HCT116 (cell line): Measurements from ENCODE around the gene PCDH9. TPM values are rescaled to one million over a fixed set of nuclear protein-coding genes. Genes with fewer than 3 reads are reported as not detected.

ENCODE experiments used
- ATAC-seq: fragments of 200-7000 bp; cut with Tn5 transposase; 2 replicates; pipeline ENCODE4 v1.9.1; 2020; ENCODE audit warnings: mild to moderate bottlenecking, moderate library complexity
- BruUV-seq: library from RNA; stranded (reverse); fragments of 400-500 nt; replicated peaks from 2 replicates; lab custom pipeline; 2021; lab: Mats Ljungman, UMichigan
- CTCF ChIA-PET: fragments of 300-600 bp; sonication (Branson Sonifier 250); formaldehyde crosslinking; loops from one replicate; lab custom pipeline; 2021; ENCODE audit warnings: antibody characterized with exemption; lab: Charles Lee
- POLR2A ChIA-PET: fragments of 300-600, 350-600 bp; sonication (Branson Sonifier 250); formaldehyde crosslinking; loops from one replicate; lab custom pipeline; 2021; ENCODE audit warnings: antibody characterized with exemption; lab: Charles Lee
- RAD21 ChIA-PET, 2 experiments: fragments of 300-600 bp; sonication (Branson Sonifier 250); formaldehyde crosslinking; loops; one replicate each; lab custom pipeline; 2023; ENCODE audit warnings: low total read pairs in 2 of 2; ENCODE audit not compliant: uncharacterized antibody in 2 of 2, unreplicated experiment in 2 of 2, low non-redundant PET in 1 of 2; lab: Charles Lee
- DNase-seq: peaks from one replicate; pipeline ENCODE4 v3.0.0-alpha.2; 2010; ENCODE audit warnings: low read depth, low spot score
- H2AFZ ChIP-seq: fragments of 200-600 bp; shearing (Covaris generic), sonication (generic); 2 replicates; pipeline ENCODE4 v1.6.1; 2017; ENCODE audit warnings: low read depth, mixed run types, mixed read lengths, antibody characterized with exemption, low read length; ENCODE audit not compliant: poor library complexity, severe bottlenecking
- H3K27ac ChIP-seq: 2 replicates; pipeline ENCODE4 v1.5.1; 2012; ENCODE audit warnings: low read depth, low read length
- H3K27me3 ChIP-seq: fragments of 200-600 bp; sonication (generic); 2 replicates; pipeline ENCODE4 v1.6.1; 2016; ENCODE audit warnings: mixed run types, low read length, mixed read lengths; ENCODE audit not compliant: insufficient read depth
- H3K36me3 ChIP-seq, 2 experiments: fragments of 200-500 bp in 1 of 2; fragments of 200-600 bp in 1 of 2; sonication (Bioruptor generic) in 1 of 2; sonication (generic) in 1 of 2; 2 replicates each; pipeline versions ENCODE4 v1.5.1 to v1.6.1; 2014 to 2016; ENCODE audit warnings: low read length in 2 of 2, inconsistent platforms in 1 of 2, mixed read lengths in 1 of 2, mixed run types in 1 of 2; ENCODE audit not compliant: insufficient read depth in 2 of 2, control insufficient read depth in 1 of 2
- H3K4me1 ChIP-seq, 2 experiments: fragments of 200-600 bp in 1 of 2; sonication (generic) in 1 of 2; 2 replicates each; pipeline versions ENCODE4 v1.5.1 to v1.6.1; 2012 to 2017; ENCODE audit warnings: low read length in 2 of 2, inconsistent platforms in 1 of 2, mild to moderate bottlenecking in 1 of 2, mixed read lengths in 1 of 2, mixed run types in 1 of 2, moderate library complexity in 1 of 2; ENCODE audit not compliant: insufficient read depth in 2 of 2, control insufficient read depth in 1 of 2
- H3K4me2 ChIP-seq: fragments of 200-600 bp; sonication (generic); 2 replicates; pipeline ENCODE4 v1.6.1; 2017; ENCODE audit warnings: mixed run types, low read length, mixed read lengths
- H3K4me3 ChIP-seq, 2 experiments: fragments of 200-600 bp in 1 of 2; sonication (generic) in 1 of 2; replicated peaks in 1 of 2; 2 replicates each; pipeline ENCODE4 v1.5.1; 2011 to 2016; ENCODE audit warnings: low read length in 2 of 2, control low read depth in 1 of 2, low read depth in 1 of 2, mild to moderate bottlenecking in 1 of 2, mixed read lengths in 1 of 2, mixed run types in 1 of 2
- H3K79me2 ChIP-seq: fragments of 200-600 bp; sonication (generic); 2 replicates; pipeline ENCODE4 v1.6.1; 2017; ENCODE audit warnings: mild to moderate bottlenecking, mixed run types, low read length, moderate library complexity, mixed read lengths; ENCODE audit not compliant: insufficient read depth
- H3K9ac ChIP-seq: fragments of 200-600 bp; sonication (generic); 2 replicates; pipeline ENCODE4 v1.6.1; 2016; ENCODE audit warnings: low read length, mixed read lengths
- H3K9me2 ChIP-seq: fragments of 200-600 bp; sonication (generic), shearing (Covaris generic); 2 replicates; pipeline ENCODE4 v1.6.1; 2017; ENCODE audit warnings: mixed run types, mild to moderate bottlenecking, moderate library complexity; ENCODE audit not compliant: insufficient read depth
- H3K9me3 ChIP-seq, 2 experiments: fragments of 200-500 bp in 1 of 2; fragments of 200-600 bp in 1 of 2; sonication (Bioruptor generic) in 1 of 2; sonication (generic) in 1 of 2; 2 replicates each; pipeline ENCODE4 v1.6.1; 2014 to 2017; ENCODE audit warnings: low read length in 2 of 2, mixed read lengths in 2 of 2, inconsistent platforms in 1 of 2, low read depth in 1 of 2, mild to moderate bottlenecking in 1 of 2, mixed run types in 1 of 2, moderate library complexity in 1 of 2; ENCODE audit not compliant: control insufficient read depth in 1 of 2, insufficient read depth in 1 of 2
- H4K20me1 ChIP-seq: fragments of 200-600 bp; sonication (generic), shearing (Covaris generic); 2 replicates; pipeline ENCODE4 v1.6.1; 2017; ENCODE audit warnings: mixed run types, mild to moderate bottlenecking, moderate library complexity; ENCODE audit not compliant: insufficient read depth
- ATF3 ChIP-seq: IDR thresholded peaks from 2 replicates; pipeline ENCODE4 v1.6.1; 2012
- EGR1 ChIP-seq: IDR thresholded peaks from 2 replicates; pipeline ENCODE4 v1.6.1; 2012; ENCODE audit warnings: low read depth
- EZH2 ChIP-seq: fragments of 200-600 bp; sonication (generic); IDR thresholded peaks from 2 replicates; pipeline ENCODE4 v1.6.1; 2017; ENCODE audit warnings: antibody characterized with exemption, mixed run types
- EZH2phosphoT487 ChIP-seq: fragments of 200-600 bp; IDR thresholded peaks from 2 replicates; pipeline ENCODE4 v1.6.1; 2018; ENCODE audit warnings: antibody characterized with exemption, borderline replicate concordance
- JUND ChIP-seq: IDR thresholded peaks from 2 replicates; pipeline ENCODE4 v1.6.1; 2012
- POLR2A ChIP-seq: IDR thresholded peaks from 2 replicates; pipeline ENCODE4 v1.7.0; 2011; ENCODE audit warnings: borderline replicate concordance; ENCODE audit not compliant: insufficient read depth, insufficient read length; ENCODE audit errors: extremely low read depth
- POLR2AphosphoS5 ChIP-seq: IDR thresholded peaks from 2 replicates; pipeline ENCODE4 v1.6.1; 2011; ENCODE audit warnings: mild to moderate bottlenecking, low read depth, low read length, moderate library complexity
- RAD21 ChIP-seq: IDR thresholded peaks from 2 replicates; pipeline ENCODE4 v1.6.1; 2012; ENCODE audit warnings: low read depth, mild to moderate bottlenecking
- SIN3A ChIP-seq: IDR thresholded peaks from 2 replicates; pipeline ENCODE4 v1.6.1; 2012; ENCODE audit warnings: low read depth
- SP1 ChIP-seq: IDR thresholded peaks from 2 replicates; pipeline ENCODE4 v1.6.1; 2012; ENCODE audit warnings: low read depth
- SRF ChIP-seq: IDR thresholded peaks from 2 replicates; pipeline ENCODE4 v1.6.1; 2012; ENCODE audit warnings: low read depth
- TCF7L2 ChIP-seq: IDR thresholded peaks from 2 replicates; pipeline ENCODE4 v1.7.0; 2011; ENCODE audit warnings: borderline replicate concordance, inconsistent platforms; ENCODE audit not compliant: insufficient read depth, insufficient read length; ENCODE audit errors: extremely low read depth
- ZNF274 ChIP-seq: fragments of 200-500 bp; sonication (Bioruptor generic); IDR thresholded peaks from 2 replicates; pipeline ENCODE4 v1.6.1; 2014; ENCODE audit warnings: mild to moderate bottlenecking, low read depth, low read length, inconsistent platforms
- intact Hi-C: fragments of 100-400 bp; cut with micrococcal nuclease; formaldehyde crosslinking; loops from 2 replicates; pipeline ENCODE4 v1.10.0; 2022
- total RNA-seq: library from RNA; stranded (reverse); gene quantifications from one replicate; pipeline ENCODE4 v1.2.1, GENCODE V29; 2021; ENCODE audit not compliant: unreplicated experiment
- TF ChIP-seq, protein P1 (sequence below): IDR thresholded peaks from 2 replicates; pipeline ENCODE4 v1.6.1; 2012; ENCODE audit warnings: low read depth
- TF ChIP-seq, protein P2 (sequence below), 3 experiments: fragments of 200-600 bp in 1 of 3; sonication (generic) in 1 of 3; IDR thresholded peaks in 2 of 3; conservative IDR thresholded peaks in 1 of 3; 2 replicates each; pipeline ENCODE4 v1.5.1; 2012 to 2017; ENCODE audit warnings: low read depth in 2 of 3, low read length in 2 of 3, antibody characterized with exemption in 1 of 3, borderline replicate concordance in 1 of 3, control low read depth in 1 of 3, mild to moderate bottlenecking in 1 of 3, mixed read lengths in 1 of 3, mixed run types in 1 of 3, moderate library complexity in 1 of 3; ENCODE audit not compliant: insufficient read depth in 1 of 3

The PCDH9 gene
- total RNA-seq, 1 experiment from 2014 or later = 0.02 TPM

DNA sequence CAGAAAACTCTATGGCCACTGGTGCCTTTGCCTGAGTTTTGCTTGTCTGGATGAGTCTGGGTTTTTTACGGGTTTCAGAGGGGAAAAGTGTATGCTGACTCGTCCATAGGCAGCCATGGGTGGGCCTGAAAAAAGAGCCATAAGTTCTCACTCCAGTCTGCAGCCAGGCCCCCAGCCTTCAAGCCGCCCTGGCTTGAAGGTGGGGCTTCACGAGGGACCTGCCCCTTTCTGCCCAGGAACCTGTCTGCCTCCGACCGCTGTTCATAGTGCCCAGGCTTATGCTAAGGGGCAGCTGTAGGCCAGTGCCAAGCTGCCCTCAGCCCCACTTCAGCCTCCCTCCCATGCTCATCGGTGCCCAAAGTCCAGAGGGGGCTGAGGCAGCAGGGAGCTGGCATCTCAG is 385.2 kb downstream of the PCDH9 start:
- H3K27ac ChIP-seq = no peak overlapping the region
- H3K4me3 ChIP-seq = no peak overlapping the region
- POLR2A ChIA-PET = no interaction called here
- H3K79me2 ChIP-seq = no peaks in the 10 kb centered on the region
- no TSS peak for BruUV-seq
- ATAC-seq (no peak), DNase-seq (no peak)
- RAD21 ChIA-PET = no interaction called here
- no peak overlapping the region for H2AFZ ChIP-seq
- H3K27me3 ChIP-seq = no peaks in the 10 kb centered on the region
- no peaks in the 10 kb centered on the region for H3K9me2 ChIP-seq
- H3K4me2 ChIP-seq = no peak overlapping the region
- CTCF ChIA-PET = no interaction called here
- no peaks in the 10 kb centered on the region for H3K9me3 ChIP-seq
- TF ChIP-seq EGR1 (no peak), EZH2 (no peak)
- TF ChIP-seq, protein P1, sequence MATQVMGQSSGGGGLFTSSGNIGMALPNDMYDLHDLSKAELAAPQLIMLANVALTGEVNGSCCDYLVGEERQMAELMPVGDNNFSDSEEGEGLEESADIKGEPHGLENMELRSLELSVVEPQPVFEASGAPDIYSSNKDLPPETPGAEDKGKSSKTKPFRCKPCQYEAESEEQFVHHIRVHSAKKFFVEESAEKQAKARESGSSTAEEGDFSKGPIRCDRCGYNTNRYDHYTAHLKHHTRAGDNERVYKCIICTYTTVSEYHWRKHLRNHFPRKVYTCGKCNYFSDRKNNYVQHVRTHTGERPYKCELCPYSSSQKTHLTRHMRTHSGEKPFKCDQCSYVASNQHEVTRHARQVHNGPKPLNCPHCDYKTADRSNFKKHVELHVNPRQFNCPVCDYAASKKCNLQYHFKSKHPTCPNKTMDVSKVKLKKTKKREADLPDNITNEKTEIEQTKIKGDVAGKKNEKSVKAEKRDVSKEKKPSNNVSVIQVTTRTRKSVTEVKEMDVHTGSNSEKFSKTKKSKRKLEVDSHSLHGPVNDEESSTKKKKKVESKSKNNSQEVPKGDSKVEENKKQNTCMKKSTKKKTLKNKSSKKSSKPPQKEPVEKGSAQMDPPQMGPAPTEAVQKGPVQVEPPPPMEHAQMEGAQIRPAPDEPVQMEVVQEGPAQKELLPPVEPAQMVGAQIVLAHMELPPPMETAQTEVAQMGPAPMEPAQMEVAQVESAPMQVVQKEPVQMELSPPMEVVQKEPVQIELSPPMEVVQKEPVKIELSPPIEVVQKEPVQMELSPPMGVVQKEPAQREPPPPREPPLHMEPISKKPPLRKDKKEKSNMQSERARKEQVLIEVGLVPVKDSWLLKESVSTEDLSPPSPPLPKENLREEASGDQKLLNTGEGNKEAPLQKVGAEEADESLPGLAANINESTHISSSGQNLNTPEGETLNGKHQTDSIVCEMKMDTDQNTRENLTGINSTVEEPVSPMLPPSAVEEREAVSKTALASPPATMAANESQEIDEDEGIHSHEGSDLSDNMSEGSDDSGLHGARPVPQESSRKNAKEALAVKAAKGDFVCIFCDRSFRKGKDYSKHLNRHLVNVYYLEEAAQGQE = no peak
- no peak overlapping the region for H3K9ac ChIP-seq
- intact Hi-C loops = no loop called here
- no peaks in the 10 kb centered on the region; the same call in 1 of the 2 replicates for H4K20me1 ChIP-seq
- no peaks in the 10 kb centered on the region for H3K36me3 ChIP-seq
- no peaks in the 10 kb centered on the region for H3K4me1 ChIP-seq

GRCh38 chr13:66842766-66843165 is 387.4 kb downstream of the PCDH9 start:
- intact Hi-C loops = no loop called here
- ATAC-seq = no peak

More at GRCh38 chr13:66842766-66843165, 387.4 kb downstream of the PCDH9 start:
- Histone ChIP-seq H3K9me3 (no peaks in the 10 kb centered on the region), H3K4me2 (no peak overlapping the region), H3K27me3 (no peaks in the 10 kb centered on the region), H3K9ac (no peak overlapping the region), H3K9me2 (no peaks in the 10 kb centered on the region), H3K36me3 (no peaks in the 10 kb centered on the region), H3K79me2 (no peaks in the 10 kb centered on the region), H2AFZ (no peak overlapping the region), H3K4me1 (no peaks in the 10 kb centered on the region), H3K27ac (no peak overlapping the region), H4K20me1 (no peaks in the 10 kb centered on the region; the same call in 1 of the 2 replicates), H3K4me3 (no peak overlapping the region)
- POLR2A ChIA-PET = no interaction called here
- CTCF ChIA-PET = no interaction called here
- RAD21 ChIA-PET = no interaction called here
- no TSS peak for BruUV-seq
- TF ChIP-seq SRF = no peak
- no peak for TF ChIP-seq SP1
- TF ChIP-seq POLR2A = no peak
- no peak for TF ChIP-seq SIN3A
- TF ChIP-seq ZNF274 = no peak
- TF ChIP-seq RAD21 = no peak
- no peak for TF ChIP-seq EZH2phosphoT487
- no peak for TF ChIP-seq POLR2AphosphoS5
- TF ChIP-seq, protein P2, sequence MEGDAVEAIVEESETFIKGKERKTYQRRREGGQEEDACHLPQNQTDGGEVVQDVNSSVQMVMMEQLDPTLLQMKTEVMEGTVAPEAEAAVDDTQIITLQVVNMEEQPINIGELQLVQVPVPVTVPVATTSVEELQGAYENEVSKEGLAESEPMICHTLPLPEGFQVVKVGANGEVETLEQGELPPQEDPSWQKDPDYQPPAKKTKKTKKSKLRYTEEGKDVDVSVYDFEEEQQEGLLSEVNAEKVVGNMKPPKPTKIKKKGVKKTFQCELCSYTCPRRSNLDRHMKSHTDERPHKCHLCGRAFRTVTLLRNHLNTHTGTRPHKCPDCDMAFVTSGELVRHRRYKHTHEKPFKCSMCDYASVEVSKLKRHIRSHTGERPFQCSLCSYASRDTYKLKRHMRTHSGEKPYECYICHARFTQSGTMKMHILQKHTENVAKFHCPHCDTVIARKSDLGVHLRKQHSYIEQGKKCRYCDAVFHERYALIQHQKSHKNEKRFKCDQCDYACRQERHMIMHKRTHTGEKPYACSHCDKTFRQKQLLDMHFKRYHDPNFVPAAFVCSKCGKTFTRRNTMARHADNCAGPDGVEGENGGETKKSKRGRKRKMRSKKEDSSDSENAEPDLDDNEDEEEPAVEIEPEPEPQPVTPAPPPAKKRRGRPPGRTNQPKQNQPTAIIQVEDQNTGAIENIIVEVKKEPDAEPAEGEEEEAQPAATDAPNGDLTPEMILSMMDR (IDR thresholded peaks at IDR 0.05 in 2 of 3, conservative IDR thresholded peaks at IDR 0.05 in 1 of 3; ENCODE audit: borderline replicate concordance in 1 of 3, insufficient read depth in 1 of 3, low read depth in 2 of 3, low read length in 2 of 3) = no peak
- no peak for TF ChIP-seq JUND
- TF ChIP-seq TCF7L2 = no peak
- no peak for TF ChIP-seq ATF3
- DNase-seq = no peak
